Measurements from ENCODE around the gene GLIS1.

Gene GLIS1

GRCh38 chr1:53581476-53581875, 157.5 kb downstream of the GLIS1 start:
- H3K4me1 Mint-ChIP-seq: peaks cover 0 to 2% of the 10 kb centered on the region in 2 donors
- H3K27me3 Mint-ChIP-seq: peaks cover 17 to 21% of the 10 kb centered on the region in 2 donors
- DNase-seq: no peak
- no peak overlapping the region for H3K4me3 Mint-ChIP-seq
- no peaks in the 10 kb centered on the region for H3K36me3 Mint-ChIP-seq
- H3K9me3 Mint-ChIP-seq: no peaks in the 10 kb centered on the region
- no peak for ATAC-seq (replicated peaks)
- peak overlapping the region; percentile 76 for H3K27ac Mint-ChIP-seq

DNA sequence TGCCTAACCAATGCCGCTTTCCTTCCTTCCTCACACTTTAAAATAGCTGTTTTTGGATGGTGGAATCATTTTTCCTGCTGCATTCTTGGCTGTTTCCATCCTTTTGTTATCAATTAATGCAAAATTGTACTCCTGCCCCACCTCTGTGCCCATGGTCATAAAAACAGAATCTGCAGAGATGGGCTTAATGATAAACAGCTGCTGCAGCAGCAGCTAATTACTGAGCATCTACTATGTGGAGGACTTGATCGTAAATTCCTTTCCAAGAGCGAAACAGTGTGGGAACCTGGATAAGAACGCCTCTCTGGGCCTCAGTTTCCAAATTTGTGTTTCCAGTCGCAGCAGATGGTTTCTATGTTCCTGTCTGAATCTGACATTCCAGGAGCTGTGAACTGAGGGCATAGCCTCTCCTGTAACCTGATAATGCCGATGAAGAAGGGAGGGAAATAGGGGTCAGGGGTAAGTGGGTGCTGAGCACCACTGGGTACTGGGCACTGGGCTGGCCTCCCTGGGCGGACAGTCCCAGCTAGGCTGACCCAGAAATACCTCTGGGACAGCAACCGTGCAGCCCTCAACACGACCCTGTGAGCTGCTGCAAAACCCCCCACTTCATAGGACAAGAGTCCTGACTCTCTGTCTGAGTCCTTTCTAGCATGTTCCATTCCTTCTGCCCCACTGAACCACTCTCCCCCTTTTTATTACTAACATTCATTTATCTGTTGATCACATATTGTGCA, 158.1 kb downstream of the GLIS1 start:
- peaks cover 21 to 27% of the 10 kb centered on the region in 2 donors for H3K27me3 Mint-ChIP-seq
- H3K4me1 Mint-ChIP-seq: peaks cover 4% of the 10 kb centered on the region in 2 donors
- ATAC-seq (replicated peaks) (no peak), DNase-seq (no peak)
- no peaks in the 10 kb centered on the region for H3K9me3 Mint-ChIP-seq
- H3K36me3 Mint-ChIP-seq: no peaks in the 10 kb centered on the region
- H3K27ac Mint-ChIP-seq: no peak overlapping the region
- H3K4me3 Mint-ChIP-seq: no peak overlapping the region

DNA sequence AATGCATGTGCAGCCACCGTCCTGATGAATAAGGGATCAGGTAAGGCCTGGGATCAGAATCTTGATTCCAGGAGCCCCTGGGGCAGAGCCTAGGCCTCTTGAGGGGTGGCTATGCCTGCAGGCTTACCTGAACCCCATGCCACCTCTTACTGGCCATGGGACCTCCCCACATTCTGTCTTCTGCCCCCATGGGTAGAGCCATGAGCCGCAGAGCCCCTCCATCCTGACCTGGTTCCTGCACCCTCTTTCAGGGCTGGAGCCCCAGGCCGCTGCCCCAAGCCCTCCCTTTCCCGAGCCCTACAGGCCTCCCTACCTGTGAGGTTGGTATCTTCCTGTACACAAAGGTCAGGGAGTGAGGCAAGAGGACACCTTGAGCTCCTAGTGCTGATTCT, 159.0 kb downstream of the GLIS1 start:
- H3K27me3 Mint-ChIP-seq: peaks cover 26 to 35% of the 10 kb centered on the region in 2 donors
- H3K9me3 Mint-ChIP-seq: no peaks in the 10 kb centered on the region
- H3K4me3 Mint-ChIP-seq: no peak overlapping the region
- H3K36me3 Mint-ChIP-seq: no peaks in the 10 kb centered on the region
- no peak for ATAC-seq (replicated peaks)
- H3K27ac Mint-ChIP-seq: no peak overlapping the region
- DNase-seq: no peak
- H3K4me1 Mint-ChIP-seq: peaks cover 4 to 6% of the 10 kb centered on the region in 2 donors

DNA sequence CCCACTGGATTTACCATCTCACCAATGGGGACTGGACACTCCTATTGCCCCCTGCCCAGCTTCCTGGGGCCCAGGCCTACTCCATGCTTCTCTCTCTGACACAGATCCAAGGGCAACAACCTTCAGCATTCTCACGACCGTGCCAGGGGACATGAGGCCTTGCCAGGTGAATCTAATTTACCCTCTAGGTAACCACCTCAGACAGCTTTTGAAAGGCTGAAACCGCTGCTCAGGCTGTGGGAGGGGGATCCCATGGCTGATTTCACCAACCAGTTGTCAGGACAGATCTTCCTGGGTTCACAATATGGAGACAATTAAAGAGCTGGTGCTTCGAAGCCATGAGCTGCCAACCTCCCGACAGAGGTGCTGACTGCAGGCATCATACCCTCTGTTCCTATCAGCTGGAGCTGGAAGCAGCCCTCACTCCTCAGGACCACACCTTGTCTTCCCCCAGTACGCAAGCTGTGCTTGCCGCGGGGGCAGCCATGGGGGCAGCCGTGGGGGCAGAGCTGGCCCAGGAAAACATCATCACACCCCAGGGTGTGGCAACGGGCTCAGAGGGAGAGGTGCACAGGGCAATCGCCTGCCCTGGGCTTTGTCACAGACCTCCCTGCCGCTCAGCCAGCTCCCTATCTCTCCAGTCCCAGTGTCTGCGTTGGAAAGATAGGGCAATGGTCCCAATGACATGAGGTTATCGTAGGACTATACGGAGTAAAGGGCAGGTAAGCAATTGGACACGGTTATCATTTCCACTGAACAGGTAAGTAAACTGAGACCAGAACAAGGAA, 159.5 kb downstream of the GLIS1 start:
- Mint-ChIP-seq H3K27me3 (peaks cover 26 to 33% of the 10 kb centered on the region in 2 donors), H3K9me3 (no peaks in the 10 kb centered on the region), H3K4me1 (peaks cover 4 to 6% of the 10 kb centered on the region in 2 donors), H3K36me3 (no peaks in the 10 kb centered on the region), H3K27ac (no peak overlapping the region), H3K4me3 (no peak overlapping the region)
- ATAC-seq (replicated peaks) (no peak), DNase-seq (no peak)

- ATAC-seq (replicated peaks) (no peak), DNase-seq (no peak)
- peaks cover 4 to 6% of the 10 kb centered on the region in 2 donors for H3K4me1 Mint-ChIP-seq
- H3K27me3 Mint-ChIP-seq: peaks cover 28 to 31% of the 10 kb centered on the region in 2 donors
- H3K36me3 Mint-ChIP-seq: no peaks in the 10 kb centered on the region
- H3K27ac Mint-ChIP-seq: no peak overlapping the region
- H3K9me3 Mint-ChIP-seq: no peaks in the 10 kb centered on the region
- no peak overlapping the region for H3K4me3 Mint-ChIP-seq
Measured at GRCh38 chr1:53578358-53578757, 160.6 kb downstream of the GLIS1 start.

DNA sequence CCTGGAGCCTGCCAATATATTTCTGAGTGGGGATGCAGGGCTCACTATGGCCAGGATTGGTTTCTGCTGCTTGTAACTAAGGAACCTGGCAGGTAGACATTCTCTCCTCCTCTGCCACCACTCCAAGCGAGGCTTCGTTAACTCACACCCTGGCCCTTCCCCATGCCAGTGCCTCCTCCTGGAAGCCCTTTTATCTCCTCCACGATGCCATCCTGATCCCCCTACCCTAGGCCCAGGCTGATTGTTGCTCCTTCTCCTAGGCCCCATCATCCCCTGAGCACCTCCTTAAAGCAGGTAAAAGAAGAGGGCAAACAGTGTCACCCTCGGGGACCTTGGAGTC, 161.2 kb downstream of the GLIS1 start:
- peaks cover 30 to 34% of the 10 kb centered on the region in 2 donors for H3K27me3 Mint-ChIP-seq
- ATAC-seq (replicated peaks): no peak
- no peaks in the 10 kb centered on the region for H3K36me3 Mint-ChIP-seq
- H3K4me3 Mint-ChIP-seq: no peak overlapping the region
- no peaks in the 10 kb centered on the region for H3K9me3 Mint-ChIP-seq
- DNase-seq: no peak
- H3K27ac Mint-ChIP-seq: no peak overlapping the region
- H3K4me1 Mint-ChIP-seq: peaks cover 4 to 6% of the 10 kb centered on the region in 2 donors

DNA sequence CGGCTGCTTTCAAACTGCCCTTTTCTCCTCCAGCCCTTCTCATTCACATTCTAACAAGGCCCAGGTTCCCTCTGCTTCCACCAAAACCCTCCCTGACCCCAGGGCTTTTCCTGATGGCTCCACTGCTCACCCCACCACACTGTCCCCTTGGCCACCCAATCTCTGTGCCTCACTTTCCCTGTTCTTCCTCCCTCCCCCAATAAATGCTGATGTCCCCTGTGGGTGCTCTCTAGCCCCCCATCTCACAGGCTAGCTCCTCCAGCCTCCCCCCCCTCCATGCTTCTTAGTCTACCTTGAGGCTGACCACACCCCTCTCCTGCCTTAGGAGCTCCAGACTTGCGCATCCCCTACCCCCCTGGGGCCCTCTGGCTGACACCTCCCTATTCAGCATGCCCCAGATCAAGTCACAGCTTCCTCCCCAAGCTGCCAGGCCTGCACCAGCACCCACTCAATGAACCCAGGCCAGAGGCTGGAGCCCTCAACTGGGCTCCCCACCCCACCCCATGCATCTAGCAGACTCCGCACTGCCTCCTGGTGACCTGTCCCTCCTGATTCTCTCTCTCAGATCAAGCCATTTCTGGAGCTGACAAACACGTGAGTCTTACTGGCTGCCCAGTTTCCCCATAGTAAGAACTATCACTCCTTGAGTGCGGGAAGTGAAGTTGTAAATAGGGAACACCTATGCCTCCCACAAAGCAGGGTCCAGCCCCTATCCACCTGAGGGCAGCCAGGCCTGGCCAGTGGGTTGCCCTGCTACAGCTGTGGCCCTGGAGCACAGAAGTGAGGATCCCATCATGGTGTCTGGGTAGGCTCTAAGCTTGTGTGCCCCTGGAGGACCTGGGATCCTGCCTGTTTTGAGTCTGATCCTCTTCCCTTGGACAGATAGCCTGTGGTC, 161.9 kb downstream of the GLIS1 start:
- H3K27ac Mint-ChIP-seq: no peak overlapping the region
- H3K36me3 Mint-ChIP-seq: no peaks in the 10 kb centered on the region
- H3K27me3 Mint-ChIP-seq: peaks cover 30 to 34% of the 10 kb centered on the region in 2 donors
- peaks cover 4 to 6% of the 10 kb centered on the region in 2 donors for H3K4me1 Mint-ChIP-seq
- no peaks in the 10 kb centered on the region for H3K9me3 Mint-ChIP-seq
- no peak for ATAC-seq (replicated peaks)
- no peak overlapping the region for H3K4me3 Mint-ChIP-seq
- DNase-seq: no peak

- Mint-ChIP-seq H3K9me3 (no peaks in the 10 kb centered on the region), H3K27me3 (peaks cover 28 to 34% of the 10 kb centered on the region in 2 donors), H3K27ac (no peak overlapping the region), H3K4me3 (no peak overlapping the region), H3K36me3 (no peaks in the 10 kb centered on the region), H3K4me1 (peaks cover 4 to 6% of the 10 kb centered on the region in 2 donors)
- no peak for ATAC-seq (replicated peaks)
- DNase-seq: no peak
Measured at GRCh38 chr1:53576381-53576801, 162.6 kb downstream of the GLIS1 start.

- H3K4me3 Mint-ChIP-seq: no peak overlapping the region
- peaks cover 26 to 34% of the 10 kb centered on the region in 2 donors for H3K27me3 Mint-ChIP-seq
- no peak for ATAC-seq (replicated peaks)
- no peaks in the 10 kb centered on the region for H3K36me3 Mint-ChIP-seq
- no peaks in the 10 kb centered on the region for H3K9me3 Mint-ChIP-seq
- no peak for DNase-seq
- peaks cover 4 to 6% of the 10 kb centered on the region in 2 donors for H3K4me1 Mint-ChIP-seq
- no peak overlapping the region for H3K27ac Mint-ChIP-seq
Measured at GRCh38 chr1:53575955-53576320, 163.0 kb downstream of the GLIS1 start.

GRCh38 chr1:53575141-53575954, 163.6 kb downstream of the GLIS1 start:
- H3K4me1 Mint-ChIP-seq: peaks cover 4 to 6% of the 10 kb centered on the region in 2 donors
- H3K27me3 Mint-ChIP-seq: peaks cover 26 to 34% of the 10 kb centered on the region in 2 donors
- H3K36me3 Mint-ChIP-seq: no peaks in the 10 kb centered on the region
- DNase-seq (no peak), ATAC-seq (replicated peaks) (peak; percentile 69 to 74)
- H3K9me3 Mint-ChIP-seq: no peaks in the 10 kb centered on the region
- H3K4me3 Mint-ChIP-seq: no peak overlapping the region
- no peak overlapping the region for H3K27ac Mint-ChIP-seq

GRCh38 chr1:53574621-53575020, 164.3 kb downstream of the GLIS1 start:
- Mint-ChIP-seq H3K36me3 (no peaks in the 10 kb centered on the region), H3K27me3 (peaks cover 26 to 34% of the 10 kb centered on the region in 2 donors), H3K27ac (no peak overlapping the region), H3K9me3 (no peaks in the 10 kb centered on the region), H3K4me3 (no peak overlapping the region), H3K4me1 (peaks cover 4 to 6% of the 10 kb centered on the region in 2 donors)
- no peak for DNase-seq
- no peak for ATAC-seq (replicated peaks)

DNA sequence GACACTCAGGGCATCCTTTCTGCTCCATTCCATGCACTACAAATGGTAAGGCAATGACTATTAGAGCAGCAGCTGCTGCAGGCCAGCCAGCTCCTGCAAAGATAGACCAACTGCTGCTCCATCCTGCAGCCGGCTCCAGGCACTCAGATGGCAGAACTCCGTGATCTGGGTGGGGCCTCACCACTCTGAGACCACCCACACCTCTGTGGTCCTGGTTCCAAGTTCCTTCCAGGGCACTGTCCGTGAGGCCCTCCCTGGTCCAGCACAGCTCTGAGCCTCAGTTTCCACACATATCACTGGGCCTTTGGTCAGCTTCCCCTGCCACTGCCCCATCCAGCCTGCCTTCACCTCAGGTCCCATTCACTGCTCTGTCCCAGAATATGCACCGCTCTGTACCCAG, 165.0 kb downstream of the GLIS1 start:
- ATAC-seq (replicated peaks) (no peak), DNase-seq (no peak)
- H3K4me1 Mint-ChIP-seq: peaks cover 4 to 6% of the 10 kb centered on the region in 2 donors
- no peak overlapping the region for H3K4me3 Mint-ChIP-seq
- H3K27ac Mint-ChIP-seq: no peak overlapping the region
- H3K27me3 Mint-ChIP-seq: peaks cover 29 to 37% of the 10 kb centered on the region in 2 donors
- no peaks in the 10 kb centered on the region for H3K36me3 Mint-ChIP-seq
- H3K9me3 Mint-ChIP-seq: peaks cover 0 to 1% of the 10 kb centered on the region in 2 donors

GRCh38 chr1:53573522-53573921, 165.4 kb downstream of the GLIS1 start:
- H3K27ac Mint-ChIP-seq: no peak overlapping the region
- no peak for ATAC-seq (replicated peaks)
- H3K4me3 Mint-ChIP-seq: no peak overlapping the region
- H3K4me1 Mint-ChIP-seq: peaks cover 4 to 6% of the 10 kb centered on the region in 2 donors
- no peak for DNase-seq
- peaks cover 31 to 41% of the 10 kb centered on the region in 2 donors for H3K27me3 Mint-ChIP-seq
- peaks cover 1 to 5% of the 10 kb centered on the region in 2 donors for H3K9me3 Mint-ChIP-seq
- no peaks in the 10 kb centered on the region for H3K36me3 Mint-ChIP-seq

All from stimulated activated naive B cell treated with anti-CD40 and anti-IgM and Interleukin-4, amounts not matched to agents 10 μg/mL and 1 μg/mL and 100 μg/mL, for 72 hours (primary cell).